GM18520 (cell line): ENCODE measurements around the gene AREL1.

ENCODE experiments used
- ATAC-seq: cut with Tn5 transposase; IDR thresholded peaks from one replicate; pipeline ENCODE4 v1.9.1; 2021; ENCODE audit not compliant: unreplicated experiment

Gene AREL1

GRCh38 chr14:74697976-74698375 is 14.9 kb downstream of the AREL1 start:
- ATAC-seq, result no peak

DNA sequence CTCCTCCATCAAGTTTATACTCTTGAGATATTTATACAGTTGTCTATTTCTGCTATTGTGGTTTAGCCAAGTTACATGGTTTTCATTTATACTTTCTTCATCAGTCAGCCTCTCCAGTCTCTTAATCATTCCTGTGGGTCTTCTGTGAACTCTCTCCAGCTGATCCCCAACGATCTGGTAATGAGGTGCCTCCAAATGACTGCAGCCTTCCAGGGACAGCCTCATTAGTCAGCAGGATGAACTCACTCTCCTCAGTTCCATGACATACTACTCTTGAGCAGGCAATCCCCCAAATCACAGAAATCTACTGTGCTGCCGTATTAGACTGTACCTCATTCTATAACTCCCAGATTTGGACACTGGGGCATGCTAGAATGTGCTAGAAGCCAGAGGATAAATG is 15.3 kb downstream of the AREL1 start:
- no peak for ATAC-seq

- no peak for ATAC-seq
Observed at GRCh38 chr14:74697011-74697410, 15.9 kb downstream of the AREL1 start.

GRCh38 chr14:74695406-74695805 is 17.5 kb downstream of the AREL1 start:
- no peak for ATAC-seq

GRCh38 chr14:74693191-74693590 is 19.7 kb downstream of the AREL1 start:
- no peak for ATAC-seq

DNA sequence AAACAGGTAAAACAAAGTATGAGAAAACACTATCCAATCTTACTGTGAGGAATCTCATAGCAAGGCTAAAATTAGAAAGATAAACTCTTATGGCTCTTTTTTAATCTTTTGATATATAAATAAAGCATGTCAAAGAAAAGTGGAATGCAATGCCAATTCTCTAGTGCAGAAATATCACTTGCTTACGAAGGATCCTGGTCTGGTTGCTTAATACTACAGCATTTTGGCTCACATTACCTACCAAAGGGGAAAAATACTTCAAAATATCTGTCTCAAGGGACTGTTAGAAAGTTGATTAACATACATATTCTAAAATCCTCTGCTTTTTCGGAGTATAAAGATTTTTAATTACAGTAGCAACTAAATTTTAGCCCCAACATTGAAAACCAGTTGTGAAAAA is 21.4 kb downstream of the AREL1 start:
- ATAC-seq, result no peak

- ATAC-seq, result no peak
Observed at GRCh38 chr14:74685921-74686678, 26.8 kb downstream of the AREL1 start.

GRCh38 chr14:74685056-74685455 is 27.8 kb downstream of the AREL1 start:
- ATAC-seq, result no peak

GRCh38 chr14:74684434-74684833 is 28.4 kb downstream of the AREL1 start:
- no peak for ATAC-seq

DNA sequence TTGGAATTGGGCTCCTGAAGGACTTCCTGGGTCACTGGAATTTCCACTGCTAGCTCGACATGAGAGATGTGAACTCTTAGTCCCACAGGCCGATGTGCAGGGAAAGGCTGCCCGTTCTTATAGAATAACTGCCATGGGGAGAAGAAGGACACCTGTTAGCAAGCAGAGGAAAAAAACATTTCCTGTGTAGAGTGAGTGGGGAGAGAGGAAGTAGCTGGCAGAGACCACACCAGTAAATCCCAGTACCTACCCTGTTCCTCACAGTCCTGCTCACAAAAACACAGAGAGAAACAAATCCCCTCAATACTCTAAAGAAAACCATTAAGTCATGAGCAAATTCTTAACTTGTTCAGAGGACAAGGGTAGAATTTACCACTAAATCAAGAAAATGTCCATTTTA is 29.5 kb downstream of the AREL1 start:
- no peak for ATAC-seq

DNA sequence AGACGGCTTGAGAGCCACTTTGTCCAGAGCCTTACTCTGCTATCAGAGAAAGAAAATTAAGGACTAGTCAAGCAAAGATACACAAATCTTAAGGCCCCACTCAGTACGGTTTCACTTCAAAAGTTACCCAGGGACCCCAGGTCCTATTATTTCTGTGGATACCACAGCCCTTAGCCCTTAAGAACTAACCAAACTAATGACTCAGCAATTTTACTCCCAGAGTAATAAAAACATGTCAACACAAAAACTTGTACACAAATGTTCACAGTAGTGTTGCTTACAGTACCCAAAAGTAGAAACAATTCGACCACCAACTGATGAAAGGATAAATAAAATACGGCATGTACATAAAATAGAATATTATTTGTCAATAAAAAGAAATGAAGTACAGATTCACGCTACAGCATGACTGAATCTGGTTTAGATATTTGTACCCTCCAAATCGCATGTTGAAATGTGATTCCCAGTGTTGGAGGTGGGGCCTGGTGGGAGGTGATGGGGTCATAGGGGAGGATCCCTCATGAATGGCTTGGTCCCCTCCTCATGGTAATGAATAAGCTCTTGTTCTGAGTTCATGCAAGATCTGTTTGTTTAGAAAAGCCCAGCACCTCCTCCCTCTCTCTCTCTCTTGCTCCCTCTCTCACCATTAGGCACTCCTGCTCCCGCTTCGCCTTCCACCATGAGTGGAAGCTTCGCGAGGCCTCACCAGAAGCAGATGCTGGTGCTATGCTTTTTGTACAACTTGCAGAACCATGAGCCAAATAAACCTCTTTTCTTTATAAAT is 30.5 kb downstream of the AREL1 start:
- no peak for ATAC-seq

DNA sequence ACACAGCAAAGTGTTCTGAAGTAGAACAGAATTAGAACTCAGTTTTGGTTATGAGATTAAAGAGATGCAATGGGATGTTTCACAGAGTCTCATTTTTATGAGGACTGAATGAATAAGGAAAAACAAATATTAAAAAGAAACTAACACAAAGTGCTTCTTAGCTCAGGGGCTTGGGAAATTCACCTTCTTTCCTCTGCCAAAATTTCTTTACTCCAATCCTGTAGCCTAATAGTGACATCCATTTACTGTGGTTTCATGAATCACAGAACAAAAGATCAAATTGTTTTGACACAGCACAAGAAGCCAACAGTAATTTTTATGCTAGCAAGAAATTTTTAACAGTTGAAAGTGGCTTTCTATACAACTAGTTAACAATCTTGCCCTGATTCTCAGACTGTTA is 37.7 kb downstream of the AREL1 start:
- ATAC-seq, result no peak

GRCh38 chr14:74673768-74674167 is 39.1 kb downstream of the AREL1 start:
- ATAC-seq, result no peak

DNA sequence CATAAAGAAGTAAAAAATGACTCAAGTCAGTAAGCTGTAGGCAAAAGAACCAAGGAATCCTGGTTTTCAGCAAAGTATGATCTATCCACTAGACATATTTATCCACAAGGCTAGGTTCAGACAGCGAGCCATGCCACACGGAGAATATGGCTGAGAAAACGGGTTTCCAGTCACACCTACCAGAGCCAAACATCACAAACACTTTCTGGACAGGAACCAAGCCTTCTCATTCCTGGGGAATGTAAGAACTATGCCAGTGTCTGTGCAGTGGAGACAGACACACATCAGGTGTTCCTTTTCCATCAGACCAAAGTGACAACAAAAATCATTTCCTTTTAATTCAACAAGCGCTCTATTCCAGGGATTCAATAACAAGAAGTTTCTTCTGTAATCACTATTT is 41.1 kb downstream of the AREL1 start:
- ATAC-seq, result no peak

DNA sequence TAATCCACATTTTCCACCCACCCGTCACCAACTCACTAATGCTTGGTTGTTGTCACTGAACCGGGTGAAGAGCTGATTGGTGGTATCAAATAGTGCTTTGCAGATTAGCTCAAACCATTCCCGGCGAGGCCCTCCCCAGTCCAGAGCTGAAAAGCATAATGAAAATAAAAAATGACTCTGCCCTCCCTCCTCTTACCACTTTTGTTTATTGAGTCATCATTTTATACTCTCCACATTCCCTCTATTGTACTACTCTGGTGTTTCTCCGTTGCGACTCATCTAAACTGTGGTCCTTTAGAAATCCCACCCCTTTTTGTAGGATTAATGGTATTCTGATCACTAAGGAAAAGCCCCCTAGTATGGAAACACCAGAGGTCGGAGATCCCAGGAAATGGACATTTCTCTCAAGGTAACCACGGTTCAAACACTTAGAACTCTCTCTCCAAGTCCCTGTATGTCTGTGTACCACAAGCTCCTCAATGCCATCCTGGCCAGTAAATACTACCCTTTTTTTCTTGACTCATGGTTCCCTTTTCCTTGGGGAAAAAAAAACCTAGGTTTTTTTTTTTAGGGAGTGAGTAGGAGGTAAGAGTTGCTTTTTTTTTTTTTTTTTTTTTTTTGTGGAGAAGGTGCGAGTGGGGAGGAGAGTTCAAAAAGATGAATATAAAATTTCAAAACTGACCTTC is 42.0 kb downstream of the AREL1 start:
- no peak for ATAC-seq

DNA sequence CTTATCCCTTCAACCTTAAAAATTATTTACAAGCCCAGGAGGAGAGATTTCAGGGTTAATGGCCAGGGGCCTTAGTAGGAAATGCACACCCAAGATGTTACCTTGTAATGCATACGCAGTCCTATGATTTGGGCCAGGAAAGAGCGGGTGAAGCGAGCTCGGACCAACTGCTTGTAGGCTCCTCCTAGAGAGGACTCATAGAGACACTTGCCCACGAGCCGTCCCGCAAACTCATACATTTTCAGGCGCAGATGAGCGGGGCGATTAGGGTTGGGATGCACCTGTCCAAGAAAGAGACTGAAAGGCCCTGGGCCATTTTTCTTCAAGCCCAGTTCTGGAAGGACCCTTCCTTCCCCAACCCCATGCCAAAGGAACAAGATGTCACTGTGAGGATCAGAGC is 43.0 kb downstream of the AREL1 start:
- ATAC-seq, result no peak

- no peak for ATAC-seq
Observed at GRCh38 chr14:74669256-74669655, 43.6 kb downstream of the AREL1 start.

DNA sequence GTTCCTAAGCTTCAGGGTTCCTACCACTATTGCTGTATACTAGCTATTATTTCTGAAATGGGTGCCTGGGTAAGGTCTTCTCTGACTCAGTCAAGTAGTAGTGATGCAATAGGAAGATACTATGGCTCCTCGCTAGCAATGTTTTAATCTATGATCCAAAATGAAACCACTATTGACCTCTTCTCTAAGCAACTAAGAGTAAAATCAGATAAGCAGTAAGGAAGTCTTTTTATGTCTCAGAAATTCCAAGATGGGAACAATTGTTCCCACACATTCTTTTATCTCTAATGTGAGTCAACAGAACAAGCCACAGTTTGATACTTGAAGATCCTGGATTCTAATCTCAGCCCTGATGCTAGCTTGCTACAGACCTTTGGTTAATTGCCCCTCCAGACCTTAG is 45.1 kb downstream of the AREL1 start:
- no peak for ATAC-seq

DNA sequence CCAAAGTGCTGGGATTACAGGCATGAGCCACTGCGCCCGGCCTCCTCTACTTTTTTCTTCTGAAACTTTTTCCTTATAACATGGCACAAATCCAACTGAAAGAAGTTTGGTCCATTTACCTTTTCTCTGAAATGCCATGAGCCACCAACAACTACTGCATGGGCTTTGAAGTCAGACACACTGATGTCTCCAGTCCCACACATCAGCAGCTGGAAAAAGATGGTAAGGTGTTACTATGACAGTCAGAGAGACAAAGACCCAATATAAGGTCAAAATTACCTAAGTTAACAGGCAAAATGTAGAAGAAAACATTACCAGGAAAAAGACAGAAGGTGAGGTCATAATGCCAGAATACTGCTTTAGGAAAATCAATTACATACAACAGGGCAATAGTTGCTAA is 48.2 kb downstream of the AREL1 start:
- ATAC-seq, result no peak

DNA sequence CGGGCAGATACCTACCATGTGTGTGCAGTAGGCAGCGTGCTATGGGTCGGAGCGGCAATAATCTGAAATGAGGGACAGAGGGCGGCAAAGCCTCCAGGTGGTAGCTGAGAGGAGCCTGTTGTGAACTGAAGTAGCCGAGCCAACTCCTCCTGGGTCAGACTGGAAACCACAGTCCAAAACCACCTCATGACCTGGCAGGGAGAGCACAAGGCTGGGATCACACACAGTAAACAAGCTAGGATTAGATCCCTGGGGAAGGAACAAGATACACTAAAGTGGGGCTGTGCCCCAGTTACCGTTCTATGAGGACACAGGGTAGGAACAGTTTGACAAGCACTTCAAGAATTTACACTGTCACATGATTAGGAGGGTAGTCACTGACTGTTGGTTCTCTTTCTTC is 49.0 kb downstream of the AREL1 start:
- ATAC-seq, result no peak

DNA sequence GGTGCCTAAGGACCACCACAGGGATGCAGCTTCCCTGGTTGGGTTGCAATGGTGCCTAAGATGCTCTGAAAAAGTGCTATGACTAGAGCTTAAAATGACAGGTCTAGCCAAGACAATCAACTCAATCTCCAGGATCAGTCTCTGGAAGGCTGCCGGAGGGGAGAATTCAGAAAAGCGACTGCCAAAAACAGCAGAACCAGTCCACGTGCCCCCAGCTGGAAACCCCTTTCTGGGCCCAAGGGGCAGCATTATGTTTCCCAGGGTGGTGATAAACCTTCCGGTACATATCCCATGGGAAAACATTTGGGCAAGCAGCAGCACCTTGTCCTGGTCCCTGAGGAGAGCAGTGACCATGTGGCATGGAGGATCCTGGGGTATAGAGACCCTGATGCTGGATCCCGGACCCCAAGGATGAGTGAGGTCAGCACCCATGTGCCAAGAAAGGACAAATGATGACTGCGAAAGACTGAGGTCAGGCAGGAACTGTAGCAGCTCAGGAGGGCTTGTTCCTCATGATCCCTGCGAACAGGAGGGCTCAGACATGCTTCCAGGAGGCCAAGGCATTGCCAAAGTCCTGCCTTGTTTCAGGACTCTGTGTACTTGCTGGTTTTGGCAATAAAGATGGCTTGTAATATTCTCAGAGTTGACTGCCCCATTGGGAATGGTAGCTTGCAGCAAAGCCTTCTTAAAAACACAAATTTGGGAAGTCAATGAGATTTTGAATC is 51.0 kb downstream of the AREL1 start:
- no peak for ATAC-seq
